ENCODE results near the gene ALS2CL.

GRCh38 chr3:46705022-46705530, 11.6 kb upstream of the ALS2CL start:
- TF ChIP-seq SUZ12 (IDR thresholded peaks at IDR 0.05; ENCODE audit: extremely low read depth, insufficient read depth, insufficient read length), result no peak
- no peak for TF ChIP-seq YY1 (IDR thresholded peaks at IDR 0.05; ENCODE audit: insufficient read depth, insufficient read length)
